ENCODE measurements around the gene CACUL1.

GRCh38 chr10:118745056-118745455, 9.7 kb downstream of the CACUL1 start:
- TF ChIP-seq, protein P1, sequence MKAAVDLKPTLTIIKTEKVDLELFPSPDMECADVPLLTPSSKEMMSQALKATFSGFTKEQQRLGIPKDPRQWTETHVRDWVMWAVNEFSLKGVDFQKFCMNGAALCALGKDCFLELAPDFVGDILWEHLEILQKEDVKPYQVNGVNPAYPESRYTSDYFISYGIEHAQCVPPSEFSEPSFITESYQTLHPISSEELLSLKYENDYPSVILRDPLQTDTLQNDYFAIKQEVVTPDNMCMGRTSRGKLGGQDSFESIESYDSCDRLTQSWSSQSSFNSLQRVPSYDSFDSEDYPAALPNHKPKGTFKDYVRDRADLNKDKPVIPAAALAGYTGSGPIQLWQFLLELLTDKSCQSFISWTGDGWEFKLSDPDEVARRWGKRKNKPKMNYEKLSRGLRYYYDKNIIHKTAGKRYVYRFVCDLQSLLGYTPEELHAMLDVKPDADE (CRISPR knock-in tag; IDR thresholded peaks at IDR 0.05): no peak
- TF ChIP-seq CTCF (CRISPR knock-in tag; IDR thresholded peaks at IDR 0.05): no peak
- no peak for TF ChIP-seq KAT2B (IDR thresholded peaks at IDR 0.05; ENCODE audit: borderline replicate concordance, low read depth, low read length)
- TF ChIP-seq ZNF317 (CRISPR knock-in tag; IDR thresholded peaks at IDR 0.05): no peak
- no peak for TF ChIP-seq IRF2 (CRISPR knock-in tag; IDR thresholded peaks at IDR 0.05)
- TF ChIP-seq ARNT (IDR thresholded peaks at IDR 0.05): no peak
- TF ChIP-seq PHF8 (CRISPR knock-in tag; IDR thresholded peaks at IDR 0.05): no peak
- TF ChIP-seq ARNT2 (CRISPR knock-in tag; IDR thresholded peaks at IDR 0.05; ENCODE audit: low read depth): no peak
- no peak for TF ChIP-seq DPF2 (CRISPR knock-in tag; IDR thresholded peaks at IDR 0.05; ENCODE audit: borderline replicate concordance, low read depth)

Measured in HepG2 (cell line).